Endothelial cell of umbilical vein (primary cell): ENCODE results near the gene TPCN1. TPM values are rescaled to one million over a fixed set of nuclear protein-coding genes. Genes with fewer than 3 reads are reported as not detected.

Source experiments
- BruUV-seq: library from RNA; stranded (reverse); fragments of 400-500 nt; replicated peaks from 2 replicates; lab custom pipeline; 2021; lab: Mats Ljungman, UMichigan
- CTCF ChIA-PET: fragments of 300-600, 350-600 bp; sonication (Branson Sonifier 250); formaldehyde crosslinking; loops from one replicate; lab custom pipeline; 2021; ENCODE audit warnings: antibody characterized with exemption, inconsistent platforms; lab: Charles Lee
- POLR2A ChIA-PET: fragments of 300-600, 350-600 bp; sonication (Branson Sonifier 250); formaldehyde crosslinking; loops from one replicate; lab custom pipeline; 2021; ENCODE audit warnings: antibody characterized with exemption, inconsistent platforms; lab: Charles Lee
- DNase-seq: peaks from one replicate; pipeline ENCODE4 v3.0.0-alpha.2; 2011; ENCODE audit warnings: low read depth, low spot score
- FAIRE-seq: peaks from 2 replicates; lab custom pipeline; 2011; peaks lifted over from hg19 to GRCh38; lab: Jason Lieb, UNC
- H2AFZ ChIP-seq: 2 replicates; pipeline ENCODE4 v1.6.0; 2012; ENCODE audit warnings: low read depth, low read length, control low read depth, inconsistent platforms
- H3K27ac ChIP-seq: 2 replicates; pipeline ENCODE4 v1.5.1; 2011; ENCODE audit warnings: low read depth, mild to moderate bottlenecking, control low read depth, low read length, moderate library complexity; ENCODE audit not compliant: insufficient read depth
- H3K27me3 ChIP-seq, 2 experiments: 2 replicates each; pipeline versions ENCODE4 v1.6.0 to v1.6.1; 2011; ENCODE audit warnings: low read length in 2 of 2, mixed read lengths in 1 of 2; ENCODE audit not compliant: control insufficient read depth in 2 of 2, insufficient read depth in 2 of 2
- H3K36me3 ChIP-seq, 2 experiments: 2 replicates in 1 of 2; 3 replicates in 1 of 2; pipeline ENCODE4 v1.5.1; 2011; ENCODE audit warnings: low read length in 2 of 2, mild to moderate bottlenecking in 1 of 2, moderate library complexity in 1 of 2; ENCODE audit not compliant: control insufficient read depth in 2 of 2, insufficient read depth in 2 of 2; ENCODE audit errors: extremely low read depth in 1 of 2
- H3K4me1 ChIP-seq: 3 replicates; pipeline ENCODE4 v1.5.1; 2011; ENCODE audit warnings: mild to moderate bottlenecking, low read length; ENCODE audit not compliant: control insufficient read depth, insufficient read depth; ENCODE audit errors: extremely low read depth
- H3K4me2 ChIP-seq: 2 replicates; pipeline ENCODE4 v1.6.1; 2011; ENCODE audit warnings: low read length, control low read depth, mixed read lengths; ENCODE audit not compliant: insufficient read depth
- H3K4me3 ChIP-seq, 3 experiments: fragments of 200-600 bp in 1 of 3; sonication (generic), shearing (Covaris generic) in 1 of 3; replicated peaks in 1 of 3; 2 replicates each; pipeline ENCODE4 v1.5.1; 2011 to 2016; ENCODE audit warnings: control low read depth in 3 of 3, low read length in 3 of 3, mild to moderate bottlenecking in 2 of 3, inconsistent platforms in 1 of 3, low read depth in 1 of 3, moderate library complexity in 1 of 3; ENCODE audit not compliant: insufficient read depth in 1 of 3
- H3K79me2 ChIP-seq: 2 replicates; pipeline ENCODE4 v1.6.0; 2012; ENCODE audit warnings: low read length, inconsistent platforms; ENCODE audit not compliant: control insufficient read depth, insufficient read depth
- H3K9ac ChIP-seq: replicated peaks from 2 replicates; pipeline ENCODE3; 2011; ENCODE audit warnings: low read length, control low read depth; ENCODE audit not compliant: insufficient read depth; ENCODE audit errors: extremely low read depth
- H3K9me1 ChIP-seq: replicated peaks from 3 replicates; pipeline ENCODE4 v1.6.0; 2011; ENCODE audit warnings: mild to moderate bottlenecking, low read length; ENCODE audit not compliant: control insufficient read depth, insufficient read depth; ENCODE audit errors: extremely low read depth
- H3K9me3 ChIP-seq: replicated peaks from 2 replicates; pipeline ENCODE4 v1.5.1; 2012; ENCODE audit warnings: low read length, inconsistent platforms; ENCODE audit not compliant: control insufficient read depth, insufficient read depth
- H4K20me1 ChIP-seq: replicated peaks from 2 replicates; pipeline ENCODE3; 2011; ENCODE audit warnings: mild to moderate bottlenecking, low read length; ENCODE audit not compliant: control insufficient read depth, insufficient read depth; ENCODE audit errors: extremely low read depth
- EZH2 ChIP-seq: IDR thresholded peaks from 2 replicates; pipeline ENCODE4 v1.6.1; 2012; ENCODE audit warnings: borderline replicate concordance, low read depth, mild to moderate bottlenecking, moderate library complexity, low read length, inconsistent platforms; ENCODE audit not compliant: severe bottlenecking
- FOS ChIP-seq: IDR thresholded peaks from 2 replicates; pipeline ENCODE4 v1.6.1; 2011; ENCODE audit warnings: mild to moderate bottlenecking, low read length, moderate library complexity, borderline replicate concordance; ENCODE audit not compliant: insufficient read depth
- GATA2 ChIP-seq: IDR thresholded peaks from 2 replicates; pipeline ENCODE4 v1.7.0; 2011; ENCODE audit warnings: low read depth, mild to moderate bottlenecking, moderate library complexity, mixed read lengths, low read length; ENCODE audit not compliant: insufficient read length, insufficient read depth
- MAX ChIP-seq: IDR thresholded peaks from 2 replicates; pipeline ENCODE4 v1.6.1; 2011; ENCODE audit not compliant: insufficient read depth, insufficient read length
- POLR2A ChIP-seq: IDR thresholded peaks from 2 replicates; pipeline ENCODE4 v1.6.1; 2012; ENCODE audit warnings: low read depth, mild to moderate bottlenecking, control low read depth, low read length
- dilution Hi-C: fragments of 300-500 bp; cut with MboI; formaldehyde crosslinking; loops from one replicate; pipeline ENCODE4 v1.15.0; 2019; ENCODE audit warnings: low sequenced_read_pairs; ENCODE audit not compliant: extremely low pct_ligation_motif_present
- intact Hi-C: fragments of 100-400 bp; cut with micrococcal nuclease; formaldehyde crosslinking; loops from one replicate; pipeline ENCODE4 v1.10.0; 2022
- polyA plus RNA-seq, 4 experiments: library from polyadenylated mRNA; depleted of rRNA in 3 of 4; stranded (reverse) in 3 of 4; unstranded in 1 of 4; fragments of >200 nt; gene quantifications; 2 replicates each; pipeline versions ENCODE4 v1.2.1 to v1.2.3, GENCODE V29; 2011 to 2012; ENCODE audit warnings: missing spikeins in 1 of 4
- total RNA-seq: library from RNA; stranded (reverse); gene quantifications from 2 replicates; pipeline ENCODE4 v1.2.3, GENCODE V29; 2021

Gene TPCN1
- total and polyA plus RNA-seq, 2 donors (not counting 3 experiments of a cell fraction or from before 2014, with no cell fraction given): 19.5 to 28.3 TPM

DNA sequence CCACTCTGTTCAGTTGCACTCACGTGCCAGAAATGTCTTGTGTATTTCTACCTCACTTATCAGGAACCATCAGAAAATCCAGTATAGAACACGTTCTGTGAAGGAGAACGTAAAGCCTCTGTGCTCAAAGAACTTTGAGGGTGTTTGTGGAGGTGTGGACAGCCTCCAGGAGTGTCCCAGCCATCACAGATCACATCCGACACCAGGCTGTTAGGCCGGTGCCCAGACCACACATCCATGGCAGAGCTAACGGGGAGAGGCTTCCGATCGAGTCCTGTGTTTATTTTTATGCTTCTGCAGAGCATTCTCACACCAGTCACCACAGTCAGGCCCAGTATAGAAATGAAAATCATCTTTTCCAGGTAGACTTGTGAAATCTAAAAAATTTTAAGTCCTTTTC is 53.6 kb downstream of the TPCN1 start:
- ChIA-PET POLR2A (no interaction called here), CTCF (no interaction called here)
- H4K20me1 ChIP-seq: no peaks in the 10 kb centered on the region
- no peaks in the 10 kb centered on the region for H3K4me1 ChIP-seq
- H3K27me3 ChIP-seq: no peaks in the 10 kb centered on the region
- intact Hi-C loops (no loop called here), dilution Hi-C loops (no loop called here)
- FAIRE-seq: no peak
- no peak overlapping the region for H3K27ac ChIP-seq
- H3K4me2 ChIP-seq: no peak overlapping the region
- no peak overlapping the region for H2AFZ ChIP-seq
- H3K4me3 ChIP-seq: no peak overlapping the region
- DNase-seq: no peak
- H3K9me1 ChIP-seq: no peaks in the 10 kb centered on the region
- TF ChIP-seq EZH2 (no peak), POLR2A (no peak), FOS (no peak), GATA2 (no peak)
- H3K79me2 ChIP-seq: no peaks in the 10 kb centered on the region
- H3K9ac ChIP-seq: no peak overlapping the region
- no TSS peak for BruUV-seq
- no peaks in the 10 kb centered on the region for H3K9me3 ChIP-seq
- peaks cover 0 to 11% of the 10 kb centered on the region in 2 experiments for H3K36me3 ChIP-seq

- ChIA-PET CTCF (no interaction called here), POLR2A (no interaction called here)
- BruUV-seq: no TSS peak
- H4K20me1 ChIP-seq: no peaks in the 10 kb centered on the region
- no peak overlapping the region for H2AFZ ChIP-seq
- H3K27me3 ChIP-seq: no peaks in the 10 kb centered on the region
- H3K9me1 ChIP-seq: no peaks in the 10 kb centered on the region
- no peak overlapping the region for H3K4me2 ChIP-seq
- H3K4me3 ChIP-seq: no peak overlapping the region
- intact Hi-C loops: no loop called here
- H3K79me2 ChIP-seq: no peaks in the 10 kb centered on the region
- no peaks in the 10 kb centered on the region for H3K4me1 ChIP-seq
- H3K9ac ChIP-seq: no peak overlapping the region
- no peaks in the 10 kb centered on the region for H3K9me3 ChIP-seq
- no peak for TF ChIP-seq EZH2
- TF ChIP-seq MAX: no peak
- DNase-seq (no peak), FAIRE-seq (no peak)
- peaks cover 0 to 11% of the 10 kb centered on the region in 2 experiments for H3K36me3 ChIP-seq
- dilution Hi-C loops: no loop called here
- no peak overlapping the region for H3K27ac ChIP-seq
These were observed 55.0 kb downstream of the TPCN1 start for GRCh38 chr12:113276306-113276705.
